Neural progenitor cell (in vitro differentiated cells): ENCODE measurements around the gene TSPAN18. TPM values are rescaled to one million over a fixed set of nuclear protein-coding genes. Genes with fewer than 3 reads are reported as not detected.

Source experiments
- DNase-seq: peaks from one replicate; pipeline ENCODE4 v3.0.0-alpha.2; 2016; ENCODE audit warnings: low spot score
- H2AFZ ChIP-seq: fragments of 200-600 bp; sonication (generic); replicated peaks from 2 replicates; pipeline ENCODE4 v1.6.1; 2016; ENCODE audit warnings: antibody characterized with exemption
- H3F3A ChIP-seq: fragments of 200-600 bp; sonication (generic); 2 replicates; pipeline ENCODE4 v1.6.1; 2016; ENCODE audit warnings: antibody characterized with exemption, low read depth
- H3K27ac ChIP-seq: fragments of 200-600 bp; sonication (generic); 2 replicates; pipeline ENCODE4 v1.5.1; 2016; ENCODE audit warnings: mild to moderate bottlenecking
- H3K27me3 ChIP-seq: fragments of 200-600 bp; sonication (generic); 2 replicates; pipeline ENCODE4 v1.6.1; 2016; ENCODE audit warnings: mild to moderate bottlenecking, moderate library complexity
- H3K36me3 ChIP-seq: fragments of 200-600 bp; sonication (generic); 2 replicates; pipeline ENCODE4 v1.5.1; 2016
- H3K4me1 ChIP-seq: fragments of 200-600 bp; sonication (generic); 2 replicates; pipeline ENCODE4 v1.6.1; 2016; ENCODE audit warnings: mixed run types
- H3K4me2 ChIP-seq: fragments of 200-600 bp; sonication (generic); 2 replicates; pipeline ENCODE4 v1.6.1; 2016
- H3K4me3 ChIP-seq: fragments of 200-600 bp; sonication (generic); 2 replicates; pipeline ENCODE4 v1.5.1; 2016
- H3K79me2 ChIP-seq: fragments of 200-600 bp; sonication (generic); 2 replicates; pipeline ENCODE4 v1.6.1; 2016; ENCODE audit warnings: low read depth
- H3K9ac ChIP-seq: fragments of 200-600 bp; sonication (generic); 2 replicates; pipeline ENCODE4 v1.6.1; 2016
- H3K9me3 ChIP-seq: fragments of 200-600 bp; sonication (generic); 2 replicates; pipeline ENCODE4 v1.5.1; 2016; ENCODE audit warnings: low read depth
- H4K20me1 ChIP-seq: fragments of 200-600 bp; sonication (generic); 2 replicates; pipeline ENCODE4 v1.6.1; 2016; ENCODE audit warnings: low read depth
- H3K27ac Mint-ChIP-seq: 3 replicates; pipeline ENCODE4 v1.8.0; 2021; ENCODE audit warnings: mixed read lengths
- H3K27me3 Mint-ChIP-seq: 2 replicates; pipeline ENCODE4 v1.8.0; 2022; ENCODE audit warnings: low read depth, mild to moderate bottlenecking, inconsistent platforms, moderate library complexity, mixed read lengths; ENCODE audit not compliant: insufficient read depth
- H3K36me3 Mint-ChIP-seq: 3 replicates; pipeline ENCODE4 v1.8.0; 2021; ENCODE audit warnings: mixed read lengths
- H3K4me1 Mint-ChIP-seq: 3 replicates; pipeline ENCODE4 v1.8.0; 2021; ENCODE audit warnings: mixed read lengths
- H3K4me3 Mint-ChIP-seq: 3 replicates; pipeline ENCODE4 v1.8.0; 2021; ENCODE audit warnings: mild to moderate bottlenecking, moderate library complexity, mixed read lengths
- H3K9me3 Mint-ChIP-seq: 3 replicates; pipeline ENCODE4 v1.8.0; 2020; ENCODE audit warnings: mixed read lengths
- CTCF ChIP-seq: fragments of 200-600 bp; sonication (generic); IDR thresholded peaks from 2 replicates; pipeline ENCODE4 v1.5.1; 2017; ENCODE audit warnings: antibody characterized with exemption, mild to moderate bottlenecking
- EZH2 ChIP-seq: fragments of 200-600 bp; sonication (generic); IDR thresholded peaks from 2 replicates; pipeline ENCODE4 v1.6.1; 2017; ENCODE audit warnings: antibody characterized with exemption, mild to moderate bottlenecking, moderate library complexity
- EZH2phosphoT487 ChIP-seq: fragments of 200-600 bp; sonication (generic); IDR thresholded peaks from 2 replicates; pipeline ENCODE4 v1.6.1; 2017; ENCODE audit warnings: antibody characterized with exemption
- total RNA-seq: library from RNA; depleted of rRNA; stranded (reverse); fragments of >200 nt; gene quantifications from 2 replicates; pipeline ENCODE4 v1.2.3, GENCODE V29; 2015; ENCODE audit warnings: low replicate concordance

The TSPAN18 gene
- total RNA-seq, 1 donor from 2014 or later: 16.5 TPM

DNA sequence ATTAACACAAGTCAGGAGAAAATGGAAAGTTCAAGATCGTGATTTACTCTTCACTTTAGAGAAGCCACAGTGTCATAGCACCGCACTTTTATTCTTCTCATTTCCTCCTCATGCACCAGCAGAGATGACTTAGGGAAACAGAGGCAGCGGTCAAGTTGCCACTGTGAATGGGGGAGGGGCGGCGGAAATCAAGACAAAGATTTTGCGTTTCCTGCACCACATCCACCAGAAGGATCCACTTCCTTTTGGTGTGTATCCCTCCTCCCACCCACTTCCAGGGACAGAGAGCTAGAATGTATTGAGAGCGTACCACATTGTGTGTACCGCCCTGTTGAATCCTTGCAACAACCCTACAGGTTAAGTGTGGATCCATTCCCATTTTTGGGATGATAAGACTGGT, 21.8 kb downstream of the TSPAN18 start:
- peaks cover 16% of the 10 kb centered on the region for H3F3A ChIP-seq
- H2AFZ ChIP-seq: no peak overlapping the region
- H3K4me2 ChIP-seq: no peak overlapping the region
- H3K4me3 Mint-ChIP-seq: no peak overlapping the region
- TF ChIP-seq EZH2: no peak
- H3K4me1 Mint-ChIP-seq: peaks cover 61% of the 10 kb centered on the region
- H3K27ac ChIP-seq: no peak overlapping the region
- H3K27ac Mint-ChIP-seq: no peak overlapping the region
- H3K27me3 ChIP-seq: peaks cover 4% of the 10 kb centered on the region
- H3K27me3 Mint-ChIP-seq: peaks cover 4% of the 10 kb centered on the region
- peaks cover 20% of the 10 kb centered on the region for H3K4me1 ChIP-seq
- no peak overlapping the region for H3K9ac ChIP-seq
- no peaks in the 10 kb centered on the region for H3K9me3 ChIP-seq
- H3K9me3 Mint-ChIP-seq: no peaks in the 10 kb centered on the region
- H3K79me2 ChIP-seq: no peaks in the 10 kb centered on the region
- no peak overlapping the region for H3K4me3 ChIP-seq
- H3K36me3 ChIP-seq: no peaks in the 10 kb centered on the region
- H3K36me3 Mint-ChIP-seq: peaks cover 23% of the 10 kb centered on the region
- DNase-seq: no peak
- peaks cover 64% of the 10 kb centered on the region for H4K20me1 ChIP-seq

DNA sequence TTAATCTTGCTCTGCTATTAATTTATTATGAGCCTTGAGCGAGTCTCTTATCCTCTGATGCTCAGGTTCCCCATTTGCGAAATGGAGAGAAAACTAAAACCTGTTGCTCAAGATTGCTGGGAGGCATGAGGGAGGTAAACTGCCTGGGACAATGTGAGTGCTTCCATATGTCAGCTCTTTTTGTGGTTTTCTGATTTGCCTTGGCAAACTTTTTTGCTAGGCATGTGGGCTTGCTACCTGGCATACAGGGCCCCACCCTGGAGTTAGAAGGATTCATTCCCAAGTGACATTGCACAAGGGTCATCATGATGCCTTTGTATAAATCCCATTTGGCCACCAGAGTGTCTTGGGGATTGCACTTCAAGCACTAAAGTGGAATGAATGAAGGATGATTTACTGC, 22.4 kb downstream of the TSPAN18 start:
- no peak overlapping the region for H3K4me2 ChIP-seq
- no peak for DNase-seq

GRCh38 chr11:44750551-44751465, 24.0 kb downstream of the TSPAN18 start:
- H2AFZ ChIP-seq: no peak overlapping the region
- no peak for DNase-seq
- Mint-ChIP-seq H3K27me3 (peaks cover 4% of the 10 kb centered on the region), H3K27ac (no peak overlapping the region), H3K4me3 (no peak overlapping the region), H3K4me1 (peaks cover 60% of the 10 kb centered on the region), H3K9me3 (no peaks in the 10 kb centered on the region), H3K36me3 (peaks cover 14% of the 10 kb centered on the region)
- H3K79me2 ChIP-seq: no peaks in the 10 kb centered on the region
- H3K9ac ChIP-seq: no peak overlapping the region
- H3K27me3 ChIP-seq: peaks cover 4% of the 10 kb centered on the region
- no peak overlapping the region for H3K4me2 ChIP-seq
- H3K36me3 ChIP-seq: no peaks in the 10 kb centered on the region
- no peak overlapping the region for H3K27ac ChIP-seq
- H4K20me1 ChIP-seq: peaks cover 74% of the 10 kb centered on the region
- H3K9me3 ChIP-seq: no peaks in the 10 kb centered on the region
- TF ChIP-seq CTCF (no peak), EZH2phosphoT487 (no peak), EZH2 (no peak)
- H3K4me3 ChIP-seq: no peak overlapping the region
- peaks cover 31% of the 10 kb centered on the region for H3K4me1 ChIP-seq
- H3F3A ChIP-seq: peaks cover 36% of the 10 kb centered on the region

More for the DNA sequence above, 22.4 kb downstream of the TSPAN18 start:
- Mint-ChIP-seq H3K27ac (no peak overlapping the region), H3K27me3 (peaks cover 4% of the 10 kb centered on the region), H3K9me3 (no peaks in the 10 kb centered on the region), H3K36me3 (peaks cover 23% of the 10 kb centered on the region), H3K4me3 (no peak overlapping the region), H3K4me1 (peaks cover 61% of the 10 kb centered on the region)
- Histone ChIP-seq H4K20me1 (peaks cover 65% of the 10 kb centered on the region), H3K27ac (no peak overlapping the region), H3K9ac (no peak overlapping the region), H3K9me3 (no peaks in the 10 kb centered on the region), H2AFZ (no peak overlapping the region), H3K27me3 (peaks cover 4% of the 10 kb centered on the region), H3K4me1 (peaks cover 20% of the 10 kb centered on the region), H3K4me3 (no peak overlapping the region), H3K36me3 (no peaks in the 10 kb centered on the region), H3F3A (peaks cover 22% of the 10 kb centered on the region), H3K79me2 (no peaks in the 10 kb centered on the region)
- TF ChIP-seq CTCF: no peak
- TF ChIP-seq EZH2: no peak
- no peak for TF ChIP-seq EZH2phosphoT487

DNA sequence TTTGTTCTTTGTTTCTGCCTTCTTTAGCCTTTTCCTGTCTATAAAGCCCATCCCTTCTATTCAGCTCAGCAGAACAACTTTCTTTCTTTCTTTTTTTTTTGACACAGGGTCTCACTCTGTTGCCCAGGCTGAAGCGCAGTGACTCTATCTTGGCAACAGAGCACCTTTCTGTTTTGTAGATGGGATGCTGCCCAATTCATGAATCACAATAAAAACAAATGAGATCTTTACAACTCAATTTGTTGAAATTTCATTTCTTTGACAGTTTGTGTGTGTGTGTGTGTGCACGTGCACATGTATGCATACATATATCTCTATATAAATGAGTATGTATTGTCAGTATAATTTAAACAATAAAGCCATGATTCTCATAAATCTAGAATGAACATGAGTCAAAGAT, 25.5 kb downstream of the TSPAN18 start:
- Histone ChIP-seq H3K4me2 (no peak overlapping the region), H3K4me3 (no peak overlapping the region), H3K27me3 (peaks cover 4% of the 10 kb centered on the region), H2AFZ (no peak overlapping the region), H3K9ac (no peak overlapping the region), H4K20me1 (peaks cover 61% of the 10 kb centered on the region), H3K9me3 (peaks cover 3% of the 10 kb centered on the region), H3K27ac (no peak overlapping the region), H3F3A (peaks cover 38% of the 10 kb centered on the region), H3K36me3 (no peaks in the 10 kb centered on the region), H3K79me2 (peaks cover 8% of the 10 kb centered on the region), H3K4me1 (peaks cover 31% of the 10 kb centered on the region)
- H3K4me3 Mint-ChIP-seq: no peak overlapping the region
- H3K27ac Mint-ChIP-seq: no peak overlapping the region
- no peak for DNase-seq
- TF ChIP-seq CTCF (no peak), EZH2phosphoT487 (no peak), EZH2 (no peak)
- peaks cover 14% of the 10 kb centered on the region for H3K36me3 Mint-ChIP-seq
- H3K9me3 Mint-ChIP-seq: peaks cover under 1% of the 10 kb centered on the region
- H3K4me1 Mint-ChIP-seq: peaks cover 59% of the 10 kb centered on the region
- peaks cover 4% of the 10 kb centered on the region for H3K27me3 Mint-ChIP-seq
